ENCODE data around the gene MYH13. TPM values are rescaled to one million over a fixed set of nuclear protein-coding genes. Genes with fewer than 3 reads are reported as not detected.

The MYH13 gene
- total RNA-seq, 2 experiments from 2014 or later: not detected

GRCh38 chr17:10337136-10337535 lies 35.7 kb downstream of the MYH13 start:
- no peak overlapping the region for H3K27ac Mint-ChIP-seq
- H3K4me3 Mint-ChIP-seq: no peak overlapping the region
- POLR2A ChIA-PET: no interaction called here
- ATAC-seq (no peak), DNase-seq (no peak)
- intact Hi-C loops (cut with micrococcal nuclease): no loop called here
- TF ChIP-seq, protein P1, sequence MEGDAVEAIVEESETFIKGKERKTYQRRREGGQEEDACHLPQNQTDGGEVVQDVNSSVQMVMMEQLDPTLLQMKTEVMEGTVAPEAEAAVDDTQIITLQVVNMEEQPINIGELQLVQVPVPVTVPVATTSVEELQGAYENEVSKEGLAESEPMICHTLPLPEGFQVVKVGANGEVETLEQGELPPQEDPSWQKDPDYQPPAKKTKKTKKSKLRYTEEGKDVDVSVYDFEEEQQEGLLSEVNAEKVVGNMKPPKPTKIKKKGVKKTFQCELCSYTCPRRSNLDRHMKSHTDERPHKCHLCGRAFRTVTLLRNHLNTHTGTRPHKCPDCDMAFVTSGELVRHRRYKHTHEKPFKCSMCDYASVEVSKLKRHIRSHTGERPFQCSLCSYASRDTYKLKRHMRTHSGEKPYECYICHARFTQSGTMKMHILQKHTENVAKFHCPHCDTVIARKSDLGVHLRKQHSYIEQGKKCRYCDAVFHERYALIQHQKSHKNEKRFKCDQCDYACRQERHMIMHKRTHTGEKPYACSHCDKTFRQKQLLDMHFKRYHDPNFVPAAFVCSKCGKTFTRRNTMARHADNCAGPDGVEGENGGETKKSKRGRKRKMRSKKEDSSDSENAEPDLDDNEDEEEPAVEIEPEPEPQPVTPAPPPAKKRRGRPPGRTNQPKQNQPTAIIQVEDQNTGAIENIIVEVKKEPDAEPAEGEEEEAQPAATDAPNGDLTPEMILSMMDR (IDR thresholded peaks at IDR 0.05): no peak
- H3K36me3 Mint-ChIP-seq (ENCODE audit: low read depth): no peaks in the 10 kb centered on the region
- no peaks in the 10 kb centered on the region for H3K27me3 Mint-ChIP-seq
- no peaks in the 10 kb centered on the region for H3K9me3 Mint-ChIP-seq
- H3K4me1 Mint-ChIP-seq (ENCODE audit: low read depth): no peaks in the 10 kb centered on the region
- CTCF ChIA-PET: no interaction called here

DNA sequence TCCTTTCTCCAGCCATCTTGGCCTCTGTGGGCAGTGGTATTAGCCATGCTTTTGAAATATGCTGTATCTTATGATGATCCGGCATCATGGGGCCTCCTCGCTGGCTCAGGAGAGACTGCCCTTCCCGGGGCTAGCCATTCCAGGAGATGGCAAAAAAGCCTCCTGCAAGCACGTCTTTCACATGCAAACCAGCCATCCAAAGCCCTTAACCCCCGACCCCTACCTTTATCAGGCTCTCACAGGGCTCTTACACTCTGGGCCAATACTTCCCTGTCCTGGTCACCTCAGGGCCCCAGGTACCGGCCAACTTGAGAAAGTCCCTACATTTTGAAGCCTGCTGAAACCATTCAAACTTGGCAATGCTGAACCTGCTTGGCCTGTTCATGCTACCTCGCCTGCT lies 36.4 kb downstream of the MYH13 start:
- Mint-ChIP-seq H3K4me1 (ENCODE audit: low read depth) (no peaks in the 10 kb centered on the region), H3K9me3 (no peaks in the 10 kb centered on the region), H3K4me3 (no peak overlapping the region), H3K27ac (no peak overlapping the region), H3K27me3 (no peaks in the 10 kb centered on the region), H3K36me3 (ENCODE audit: low read depth) (no peaks in the 10 kb centered on the region)
- intact Hi-C loops (cut with micrococcal nuclease): no loop called here
- no peak for DNase-seq
- no peak for ATAC-seq
- POLR2A ChIA-PET: no interaction called here
- CTCF ChIA-PET: no interaction called here
- TF ChIP-seq, protein P1 (IDR thresholded peaks at IDR 0.05): no peak

- CTCF ChIA-PET: interaction anchor here (2.2 kb wide), 1 partner anchor 285 kb away, joined by 13 read pairs; no protein-coding TSS in a partner anchor
- ATAC-seq: no peak
These were observed 40.3 kb downstream of the MYH13 start for GRCh38 chr17:10332515-10332914.

GRCh38 chr17:10328971-10329923 lies 43.6 kb downstream of the MYH13 start:
- intact Hi-C loops (cut with micrococcal nuclease): loop anchor here (5.0 kb wide), 1 partner anchor 283 kb away; no protein-coding TSS in a partner anchor
- TF ChIP-seq, protein P1 (IDR thresholded peaks at IDR 0.05): no peak
- Mint-ChIP-seq H3K9me3 (no peaks in the 10 kb centered on the region), H3K4me3 (no peak overlapping the region), H3K27me3 (peaks cover 4% of the 10 kb centered on the region), H3K4me1 (ENCODE audit: low read depth) (no peaks in the 10 kb centered on the region), H3K36me3 (ENCODE audit: low read depth) (no peaks in the 10 kb centered on the region), H3K27ac (no peak overlapping the region)
- DNase-seq: no peak
- ChIA-PET POLR2A (interaction anchor here (1.2 kb wide), 1 partner anchor 283 kb away, joined by 3 read pairs; no protein-coding TSS in a partner anchor), CTCF (interaction anchor here (1.0 to 8.2 kb wide), 8 partner anchors 14 to 287 kb away, joined by 3 to 96 read pairs (median 6); no protein-coding TSS in a partner anchor)
- ATAC-seq: no peak

More at GRCh38 chr17:10332515-10332914, 40.3 kb downstream of the MYH13 start:
- Mint-ChIP-seq H3K27ac (no peak overlapping the region), H3K36me3 (ENCODE audit: low read depth) (no peaks in the 10 kb centered on the region), H3K4me3 (no peak overlapping the region), H3K4me1 (ENCODE audit: low read depth) (no peaks in the 10 kb centered on the region), H3K27me3 (peaks cover 4% of the 10 kb centered on the region), H3K9me3 (no peaks in the 10 kb centered on the region)
- POLR2A ChIA-PET: no interaction called here
- TF ChIP-seq, protein P1 (IDR thresholded peaks at IDR 0.05): no peak
- DNase-seq: no peak
- intact Hi-C loops (cut with micrococcal nuclease): no loop called here

DNA sequence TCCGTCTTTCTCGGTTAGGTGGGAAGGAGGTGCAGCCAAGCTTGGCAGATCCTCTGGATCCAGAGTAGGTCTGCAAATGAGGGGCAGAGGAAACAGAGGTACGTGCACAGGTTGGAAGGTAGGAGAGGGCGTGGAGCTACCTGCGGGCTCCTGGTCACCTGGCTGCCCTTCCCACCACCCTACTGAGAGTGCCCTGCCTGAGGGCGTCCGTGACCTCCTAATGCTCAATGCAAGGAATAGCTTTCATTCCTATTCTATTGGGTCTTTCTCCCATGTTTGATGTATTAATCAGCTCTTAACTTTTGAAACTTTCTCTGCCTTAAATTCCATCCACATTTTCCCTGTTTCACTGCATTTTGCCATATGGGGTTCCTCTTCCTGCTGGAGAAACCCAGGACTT lies 44.6 kb downstream of the MYH13 start:
- no peak for DNase-seq
- POLR2A ChIA-PET: interaction anchor here (1.2 kb wide), 1 partner anchor 284 kb away, joined by 3 read pairs; no protein-coding TSS in a partner anchor

More for the DNA sequence above, 44.6 kb downstream of the MYH13 start:
- Mint-ChIP-seq H3K27ac (no peak overlapping the region), H3K4me1 (ENCODE audit: low read depth) (no peaks in the 10 kb centered on the region), H3K36me3 (ENCODE audit: low read depth) (no peaks in the 10 kb centered on the region), H3K4me3 (no peak overlapping the region), H3K9me3 (no peaks in the 10 kb centered on the region), H3K27me3 (peaks cover 4% of the 10 kb centered on the region)
- intact Hi-C loops (cut with micrococcal nuclease): loop anchor here (5.0 kb wide), 1 partner anchor 284 kb away; no protein-coding TSS in a partner anchor
- CTCF ChIA-PET: interaction anchor here (0.9 to 8.2 kb wide), 13 partner anchors 9 to 288 kb away, joined by 3 to 96 read pairs (median 5); no protein-coding TSS in a partner anchor
- ATAC-seq: no peak
- TF ChIP-seq, protein P1 (IDR thresholded peaks at IDR 0.05): no peak
